SK-N-MC (cell line): ENCODE measurements around the gene DNAH10.

Experiments
- EZH2 ChIP-seq: fragments of 200-600 bp; sonication (generic); IDR thresholded peaks from one replicate; pipeline ENCODE4 v1.6.1; 2017; ENCODE audit warnings: antibody characterized with exemption
- FOXP2 ChIP-seq: optimal IDR thresholded peaks from 2 replicates; pipeline ENCODE3; 2011; ENCODE audit warnings: mild to moderate bottlenecking, moderate library complexity; ENCODE audit not compliant: insufficient read depth; ENCODE audit errors: extremely low read length, control extremely low read depth
- POLR2AphosphoS5 ChIP-seq: IDR thresholded peaks from 2 replicates; pipeline ENCODE4 v1.6.1; 2012; ENCODE audit warnings: mild to moderate bottlenecking, low read depth, low read length, borderline replicate concordance

DNA sequence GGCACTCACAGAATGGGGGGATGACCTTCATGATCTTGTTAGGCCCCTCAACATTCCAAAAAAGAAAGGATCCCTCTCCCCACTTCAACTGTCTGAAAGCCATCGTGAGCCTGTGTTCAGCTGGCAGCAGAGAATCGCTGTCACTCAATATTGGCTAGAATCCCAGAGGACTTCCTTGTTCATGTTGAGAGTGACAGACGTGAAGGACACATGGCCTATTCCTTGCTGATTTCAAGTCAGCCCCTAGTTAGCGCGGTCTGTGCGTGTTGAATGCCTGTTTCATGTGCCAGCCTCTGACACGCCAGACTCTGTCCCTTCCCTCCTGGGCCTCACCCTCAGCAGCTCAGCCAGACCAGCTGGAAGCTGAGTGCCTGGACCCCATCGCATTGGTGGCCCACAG lies 43.1 kb downstream of the DNAH10 start:
- no peak for TF ChIP-seq EZH2
- TF ChIP-seq POLR2AphosphoS5 = no peak
- no peak for TF ChIP-seq FOXP2
